ENCODE results near the gene IQSEC1.

IQSEC1 gene

DNA sequence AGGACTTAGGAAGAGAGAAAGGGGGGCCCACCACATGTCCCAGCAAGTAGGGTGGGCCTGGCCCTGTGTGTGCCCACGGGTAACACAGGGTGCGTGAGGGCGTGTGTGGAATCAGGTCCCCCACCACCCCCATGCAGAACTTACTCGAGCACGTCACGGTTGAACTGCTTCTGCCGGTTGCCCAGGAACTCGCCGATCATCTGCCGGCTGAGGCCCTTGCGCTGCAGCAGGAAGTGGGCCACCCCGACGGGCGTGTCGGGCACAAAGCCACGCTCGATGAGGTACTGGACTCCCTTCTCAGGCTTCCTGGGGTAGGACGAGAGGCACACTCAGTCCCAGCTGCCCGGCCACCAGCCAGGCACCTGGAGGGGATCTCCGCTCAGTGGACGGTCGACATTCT lies 148.8 kb downstream of the IQSEC1 start:
- no peak for FAIRE-seq

DNA sequence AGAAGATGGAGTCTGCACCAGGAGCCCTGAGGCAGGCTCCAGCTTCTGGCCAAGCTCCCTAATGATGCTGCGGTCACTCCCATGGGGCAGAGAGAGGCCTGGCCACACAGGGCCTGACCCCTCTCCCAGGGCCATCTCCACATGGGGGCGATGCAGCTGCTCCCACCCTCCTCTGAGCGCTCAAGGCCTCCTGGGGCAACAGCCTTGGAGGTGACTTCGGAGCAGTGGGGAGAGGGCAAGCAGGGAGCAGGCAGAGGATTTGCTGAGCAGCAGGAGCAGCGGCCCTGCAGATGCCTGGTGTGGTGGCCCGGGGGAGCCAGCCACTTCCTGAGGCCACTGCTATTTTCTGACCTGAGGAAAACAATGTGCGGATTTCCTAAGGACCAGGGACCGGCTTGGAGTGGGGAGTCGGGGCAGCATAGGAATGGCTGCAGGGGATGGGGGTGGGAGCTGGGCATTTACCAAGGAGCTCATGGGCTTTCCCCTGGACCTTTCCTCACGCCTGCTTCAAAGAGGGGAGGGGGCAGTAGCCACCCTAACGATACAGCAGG lies 150.3 kb downstream of the IQSEC1 start:
- FAIRE-seq = no peak

DNA sequence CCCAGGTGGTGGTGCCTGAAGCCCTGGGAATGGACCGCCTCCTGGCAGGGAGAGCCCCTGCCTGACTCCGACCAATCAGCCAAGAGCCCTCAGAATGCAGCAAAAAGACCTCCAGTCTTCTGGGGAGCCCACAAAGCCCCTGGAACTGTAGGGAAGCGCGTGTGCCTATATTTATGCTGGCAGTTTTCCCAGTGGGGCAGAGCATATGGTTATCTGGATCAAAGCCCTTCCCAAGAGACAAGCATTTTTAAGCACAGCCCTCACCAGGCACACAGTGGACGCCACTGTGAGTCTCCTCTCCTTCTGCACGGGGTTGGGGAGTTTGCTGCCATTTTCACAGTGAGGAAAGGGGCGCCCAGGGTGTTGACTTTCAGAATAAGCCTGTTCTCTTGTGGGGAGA lies 150.9 kb downstream of the IQSEC1 start:
- no peak for FAIRE-seq

DNA sequence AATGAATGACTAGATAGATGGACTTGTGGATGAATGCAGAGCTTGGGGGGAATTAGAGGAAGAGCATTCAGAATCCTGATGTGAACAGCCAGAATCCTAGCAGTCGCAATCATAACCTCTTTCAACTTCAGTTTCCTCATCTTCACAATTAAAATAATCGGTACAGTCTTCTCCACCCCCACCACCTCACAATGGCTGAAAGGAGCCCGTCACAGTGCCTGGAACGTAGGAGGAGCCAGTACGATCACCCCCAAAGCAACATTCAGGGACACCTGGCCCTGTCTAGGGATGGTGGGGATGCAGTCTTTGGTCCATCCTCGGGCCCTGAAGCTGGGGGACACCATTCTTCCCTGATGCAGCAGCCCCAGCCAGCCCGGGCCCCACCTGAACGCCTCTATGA lies 151.5 kb downstream of the IQSEC1 start:
- FAIRE-seq = no peak

DNA sequence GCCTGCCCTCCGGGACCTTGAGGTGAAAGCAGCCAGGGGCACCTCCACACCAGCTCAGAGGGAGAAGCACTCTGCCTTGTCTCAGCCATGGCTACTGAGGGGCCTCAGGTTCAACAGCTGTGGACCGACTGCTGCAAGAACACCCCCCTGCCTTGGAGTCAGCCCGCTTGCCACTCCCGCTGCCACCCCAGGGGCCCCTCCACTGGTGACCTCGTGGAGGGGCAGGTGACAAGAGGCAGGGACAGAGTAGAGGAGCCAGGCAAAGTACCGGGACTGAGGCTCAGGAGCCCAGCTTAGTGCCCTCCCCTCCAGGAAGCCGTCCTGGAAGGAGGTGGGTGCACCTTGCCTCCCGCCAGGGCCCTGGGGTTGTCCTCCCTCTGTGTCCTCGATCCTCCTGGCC lies 152.3 kb downstream of the IQSEC1 start:
- FAIRE-seq = no peak

DNA sequence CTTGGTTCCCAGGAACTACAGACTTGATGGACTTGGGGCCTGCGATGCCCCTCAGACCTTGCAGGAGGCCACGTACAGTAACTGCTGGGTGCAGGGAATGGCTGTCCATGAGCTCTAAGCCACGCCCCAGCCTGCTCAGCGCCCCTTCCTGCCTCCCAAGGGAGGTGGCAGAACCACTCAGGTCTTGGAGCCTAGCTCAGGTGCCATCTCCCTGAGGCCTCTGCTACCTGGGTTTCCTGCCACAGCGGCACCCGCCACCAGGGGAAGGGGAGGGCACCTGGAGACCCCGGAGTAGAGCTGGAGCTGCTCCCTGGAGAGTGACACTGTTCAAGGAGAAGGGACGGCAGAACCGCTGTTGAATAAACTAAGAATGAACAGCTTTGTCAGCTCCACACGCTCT lies 154.0 kb downstream of the IQSEC1 start:
- FAIRE-seq = no peak

DNA sequence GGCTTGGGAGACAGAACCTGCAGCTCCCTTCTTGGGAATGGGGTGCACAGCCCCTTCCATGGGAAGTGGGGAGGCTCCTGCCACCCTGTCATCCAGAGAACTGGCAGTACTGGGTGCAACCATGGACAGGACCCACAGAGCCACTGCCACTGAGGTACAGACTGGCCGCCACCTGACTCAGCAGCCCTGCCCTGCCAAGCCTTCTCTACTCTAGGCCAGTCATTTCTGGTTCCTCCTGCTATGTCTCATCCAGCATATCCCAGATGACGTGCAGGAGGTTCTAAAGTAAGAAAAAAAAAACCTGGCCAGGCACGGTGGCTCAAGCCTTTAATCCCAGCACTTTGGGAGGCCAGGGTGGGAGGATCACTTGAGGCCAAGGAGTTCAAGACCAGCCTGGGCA lies 155.0 kb downstream of the IQSEC1 start:
- FAIRE-seq = no peak

DNA sequence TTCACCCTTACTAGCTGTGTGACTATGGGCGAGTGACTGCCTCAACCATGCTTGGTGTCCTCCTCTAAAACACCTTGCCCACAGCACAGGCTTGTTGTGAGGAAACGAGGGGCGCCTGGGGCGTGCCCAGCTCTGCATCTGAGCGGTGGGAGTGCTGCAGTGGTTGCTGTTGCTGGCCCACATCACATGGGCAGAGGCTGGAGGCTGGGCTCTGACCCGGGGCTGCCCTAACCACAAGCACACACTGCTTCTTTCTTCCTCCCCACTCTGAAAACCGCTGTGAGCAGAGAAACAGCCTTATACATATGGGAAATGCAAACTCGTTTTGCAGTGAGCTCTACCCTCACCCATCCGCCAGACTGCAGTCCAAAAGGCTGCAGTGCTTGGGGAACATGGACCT lies 157.1 kb downstream of the IQSEC1 start:
- no peak for FAIRE-seq

DNA sequence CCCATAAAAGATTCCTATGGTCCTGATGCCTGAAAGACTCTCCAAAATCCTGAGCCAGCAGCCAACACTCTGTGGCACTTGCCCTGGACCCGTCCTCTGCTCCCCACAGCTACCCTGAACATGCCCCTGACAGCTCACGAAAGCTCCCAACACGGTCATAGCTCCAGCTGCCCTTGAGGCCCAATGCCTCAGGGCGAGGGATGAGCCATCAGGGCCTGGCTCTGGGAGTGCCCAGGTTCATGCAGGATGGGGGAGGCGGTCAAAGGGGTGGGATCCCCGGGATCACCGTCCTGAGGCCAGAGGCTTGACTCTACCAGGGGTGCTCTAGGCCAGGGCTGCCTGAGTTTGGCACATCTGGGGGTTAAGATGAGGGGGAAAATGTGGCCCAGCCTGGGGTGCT lies 159.1 kb downstream of the IQSEC1 start:
- FAIRE-seq = no peak

DNA sequence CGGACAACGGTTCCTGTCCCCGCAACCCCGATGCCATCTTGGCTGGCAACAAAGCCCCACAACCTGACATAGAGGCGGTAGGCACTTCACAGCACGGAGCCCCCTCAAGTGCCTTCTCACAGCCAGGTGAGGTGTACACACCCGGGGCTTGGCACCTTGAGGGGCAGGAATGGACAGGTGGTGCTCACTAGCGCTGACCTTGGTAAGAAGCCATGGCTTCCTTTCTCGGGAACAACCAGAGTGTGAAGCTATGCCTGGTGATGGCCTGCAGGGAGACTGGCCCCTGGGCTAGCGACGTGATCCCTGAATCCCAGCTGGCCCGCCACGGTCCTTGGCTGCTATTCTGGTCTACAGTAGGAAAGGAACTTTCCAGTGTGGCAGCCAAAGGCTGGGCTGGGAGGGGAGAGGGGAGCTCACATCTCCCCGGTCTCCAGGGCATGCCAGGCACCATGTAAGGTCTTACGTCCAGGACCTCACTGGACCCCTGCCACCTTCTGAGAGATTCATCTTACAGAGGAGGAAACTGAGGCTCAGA lies 161.3 kb downstream of the IQSEC1 start:
- FAIRE-seq = no peak

DNA sequence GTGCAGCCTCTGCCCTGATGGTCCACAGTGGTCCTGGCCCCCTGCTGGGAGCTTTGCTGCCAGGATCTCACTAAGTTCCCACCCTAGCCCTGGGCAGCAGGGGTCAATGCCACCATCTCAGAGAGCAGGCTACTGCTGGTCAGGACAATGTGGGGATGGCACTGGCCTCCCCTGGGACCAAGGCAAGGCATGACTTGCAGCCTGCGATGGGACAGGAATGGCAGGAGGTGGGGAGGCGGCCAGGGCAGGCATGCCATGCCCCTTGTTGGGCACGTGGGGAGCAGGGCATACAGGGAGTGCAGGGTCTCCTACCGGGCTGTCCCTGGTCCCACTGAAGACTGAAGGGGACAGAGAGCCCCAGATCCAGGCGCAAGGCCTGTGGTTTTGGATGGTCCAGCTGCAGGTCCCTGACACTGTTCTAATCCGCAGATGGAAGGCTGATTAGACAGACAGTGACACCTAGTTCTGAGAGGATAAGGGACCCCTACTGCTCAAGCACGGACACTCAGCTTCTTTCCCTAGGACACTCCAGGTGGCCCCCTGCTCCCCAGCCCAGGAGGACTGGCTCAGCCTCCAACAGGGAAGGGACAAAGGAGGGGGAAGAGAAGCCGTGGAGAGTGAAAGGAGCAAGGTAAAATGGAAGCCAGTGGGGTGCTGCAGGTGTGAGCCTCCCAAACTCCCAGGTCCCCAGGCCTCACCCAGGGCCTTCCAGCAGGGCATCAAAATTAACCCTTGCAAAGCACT lies 162.7 kb downstream of the IQSEC1 start:
- no peak for FAIRE-seq

DNA sequence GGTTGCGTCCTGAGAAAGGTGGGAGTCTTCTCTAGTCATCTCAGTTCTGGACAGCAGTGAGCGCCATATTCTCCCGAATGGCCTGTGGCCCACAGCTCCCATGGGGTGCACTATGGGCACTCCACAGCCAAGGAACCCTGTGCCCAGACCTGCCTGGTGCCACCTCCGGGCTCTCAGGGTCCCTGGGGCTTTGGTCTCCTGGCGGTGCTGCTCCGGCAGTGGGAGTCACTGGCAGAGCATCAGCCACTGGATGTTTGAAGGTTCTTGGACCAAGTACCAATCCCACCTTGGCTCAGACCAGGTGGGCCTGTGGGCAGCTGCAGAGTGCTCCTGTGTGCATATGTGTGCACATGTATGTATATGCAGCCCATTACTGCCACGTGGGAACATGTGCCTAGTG lies 163.5 kb downstream of the IQSEC1 start:
- FAIRE-seq = no peak

DNA sequence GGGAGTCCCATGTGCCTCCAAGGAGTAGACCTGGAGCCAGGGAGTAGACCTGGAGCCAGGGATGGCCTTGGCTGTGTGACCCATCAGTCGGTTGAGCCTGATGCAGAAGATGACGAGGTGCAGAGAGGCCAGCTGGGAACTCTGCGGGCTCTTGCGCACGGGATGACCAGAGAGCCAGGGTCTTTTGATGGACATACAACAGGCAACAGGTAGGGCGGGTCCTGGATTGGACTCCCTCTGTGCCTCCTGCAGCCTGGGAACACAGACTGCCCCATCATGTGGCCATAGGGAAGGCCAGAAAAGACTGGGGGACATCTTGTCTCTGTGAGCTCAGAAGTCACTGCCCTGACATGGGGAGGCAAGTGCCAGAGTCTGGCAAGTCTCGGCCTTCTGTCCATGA lies 164.4 kb downstream of the IQSEC1 start:
- no peak for FAIRE-seq

DNA sequence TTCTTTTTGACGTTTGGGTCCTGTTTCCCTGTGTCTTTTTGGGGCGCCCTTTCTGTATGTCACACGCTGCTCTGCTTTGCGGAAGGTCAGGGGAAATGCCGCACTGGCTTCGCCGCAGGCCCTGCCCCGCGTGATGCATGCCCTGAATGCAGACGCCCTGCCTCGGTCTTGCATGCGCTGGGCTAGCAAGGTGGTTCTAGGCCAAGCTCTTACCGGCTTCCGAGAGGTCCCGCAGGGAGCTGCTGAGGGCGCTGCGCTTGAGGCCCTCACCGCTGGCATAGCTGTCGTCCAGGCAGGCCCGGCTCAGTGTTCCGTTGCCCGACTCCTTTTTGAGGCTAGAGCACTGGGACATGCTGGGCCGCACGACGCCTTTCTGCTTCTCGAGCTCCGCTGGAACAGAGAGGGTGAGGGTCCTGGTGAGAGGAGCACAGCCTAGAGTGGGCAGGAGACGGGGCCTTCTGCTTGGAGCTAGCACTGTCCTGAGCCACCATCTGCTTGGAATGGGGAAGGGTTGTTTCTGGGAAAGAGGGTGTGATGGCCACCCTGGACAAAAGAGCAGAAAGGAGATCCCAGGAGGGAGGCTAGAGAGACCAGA lies 165.0 kb downstream of the IQSEC1 start:
- no peak for FAIRE-seq

DNA sequence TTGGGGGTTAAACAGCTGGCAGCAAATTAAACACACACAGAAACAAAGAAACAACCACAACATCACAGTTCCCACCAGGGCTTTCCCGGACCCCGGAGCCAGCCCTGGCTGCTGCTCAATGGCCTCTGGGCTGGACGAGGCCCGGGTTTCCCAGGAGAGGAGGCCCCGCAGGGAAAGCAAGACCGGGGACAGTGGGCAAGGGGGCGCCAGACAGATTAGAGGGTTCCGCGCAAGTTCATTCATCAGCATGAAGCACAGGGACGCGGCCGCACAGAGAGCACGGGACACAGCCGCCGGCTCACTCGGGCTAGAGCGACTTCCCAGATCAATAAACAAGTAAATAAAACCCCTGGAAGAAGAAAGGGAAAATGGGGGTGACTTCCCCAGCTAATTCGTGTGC lies 165.5 kb downstream of the IQSEC1 start:
- FAIRE-seq = no peak

DNA sequence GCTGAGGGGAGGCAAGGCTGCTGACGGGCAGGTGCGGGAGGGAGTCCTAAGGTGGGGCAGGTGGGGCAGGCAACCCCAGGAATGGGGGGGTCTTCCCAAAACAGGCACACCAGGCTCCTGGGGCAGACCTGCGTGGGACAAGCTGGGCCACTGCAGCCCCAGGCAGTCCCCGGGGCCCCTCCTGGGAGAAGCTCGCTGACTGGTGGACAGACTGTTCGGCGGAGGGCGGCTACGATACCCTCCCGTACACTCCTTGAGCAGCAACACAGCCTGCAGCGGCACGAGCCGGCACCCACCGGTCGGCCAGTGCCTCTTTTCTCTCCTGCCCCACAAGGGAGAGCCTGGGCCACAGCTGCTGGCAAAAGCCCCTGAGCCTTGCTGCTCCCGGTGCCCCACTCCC lies 165.9 kb downstream of the IQSEC1 start:
- FAIRE-seq = no peak

DNA sequence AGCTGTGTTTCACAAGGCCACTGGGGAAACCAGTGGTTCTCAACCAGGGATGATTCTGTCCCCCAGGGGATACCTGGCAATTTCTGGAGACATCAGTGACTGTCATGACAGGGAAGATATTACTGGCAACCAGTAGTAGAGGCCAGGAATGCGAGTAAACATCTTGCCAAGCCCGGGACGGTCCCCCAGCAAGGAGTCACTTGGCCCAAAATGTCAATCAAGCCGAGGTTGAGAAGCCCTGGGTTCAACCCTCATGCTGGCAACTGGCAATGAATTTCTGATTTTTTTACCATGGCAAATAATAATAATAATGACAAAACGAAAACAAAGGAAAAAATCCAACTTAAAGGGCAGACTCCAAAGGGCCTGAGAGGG lies 166.3 kb downstream of the IQSEC1 start:
- no peak for FAIRE-seq

DNA sequence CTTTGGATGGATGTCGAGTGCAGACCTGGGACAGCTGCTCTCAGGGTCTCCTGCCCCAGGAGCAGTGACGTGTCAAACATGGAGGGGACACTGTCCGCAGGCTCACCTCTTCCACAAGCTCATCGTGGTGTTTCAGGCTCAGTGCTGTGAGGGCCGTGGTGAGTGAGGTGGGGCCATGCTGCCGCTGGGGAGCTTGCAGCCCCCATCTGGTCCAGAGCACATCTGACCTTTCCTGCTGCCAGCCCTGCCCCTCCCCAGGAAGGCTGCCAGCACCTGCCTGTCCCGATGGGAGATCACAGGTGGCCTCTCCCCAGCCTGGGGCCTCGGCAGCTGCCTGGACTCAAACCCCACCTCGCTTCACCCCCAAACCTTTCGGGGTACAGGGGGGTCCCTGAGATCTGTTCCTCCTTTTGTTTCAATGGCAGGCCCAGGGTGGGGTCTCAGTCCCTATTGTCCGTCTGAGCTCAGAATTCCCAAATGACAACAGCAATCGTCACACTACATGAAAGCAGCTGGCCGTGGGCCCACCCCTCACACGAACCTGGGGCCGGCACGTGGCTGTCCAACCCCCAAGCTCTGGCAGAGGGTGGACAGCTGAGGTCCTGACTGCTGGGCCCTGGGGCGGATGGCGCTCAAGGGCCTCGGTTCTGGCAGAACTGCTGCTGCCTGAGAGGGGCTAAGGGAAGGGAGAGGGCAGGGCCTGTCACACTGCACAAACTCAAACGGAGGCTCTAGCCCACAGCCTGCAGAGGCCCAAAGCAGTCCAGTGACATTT lies 166.9 kb downstream of the IQSEC1 start:
- no peak for FAIRE-seq

DNA sequence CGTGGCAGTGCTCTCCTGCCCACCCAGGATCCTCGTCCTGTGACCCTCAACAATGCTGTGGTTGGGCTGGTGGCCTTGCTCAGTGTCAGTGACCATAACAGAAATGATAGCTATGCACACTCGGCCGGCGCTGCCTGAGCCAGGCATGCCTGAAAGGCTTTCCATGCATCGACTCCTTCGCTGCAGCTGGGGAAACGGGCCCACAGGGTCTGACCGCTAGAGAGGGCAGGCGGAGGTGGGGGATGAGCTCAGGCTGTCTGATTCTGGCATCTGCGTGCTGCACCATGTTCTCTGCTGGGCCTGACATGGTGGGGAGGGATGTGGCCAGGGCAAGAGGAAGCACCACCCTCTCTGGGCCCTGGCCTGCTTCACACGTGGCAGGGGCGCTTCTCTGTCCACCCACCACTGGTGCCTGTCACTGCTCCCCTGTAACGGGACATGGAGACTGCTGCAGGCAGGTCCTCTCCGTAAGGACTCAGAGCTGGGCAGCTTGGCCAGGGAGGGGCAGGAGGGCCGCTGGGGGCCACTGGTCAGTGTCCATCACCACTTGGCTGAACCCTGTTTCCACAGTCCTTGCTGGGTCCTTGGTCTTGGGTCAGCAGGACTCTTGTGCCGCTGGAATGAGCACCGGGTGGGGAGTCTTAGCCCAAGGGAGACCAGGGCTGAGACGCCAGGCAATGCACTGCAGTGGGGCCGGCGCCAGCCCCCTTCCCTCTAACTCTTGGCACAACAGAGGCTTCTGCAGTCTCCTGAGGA lies 167.7 kb downstream of the IQSEC1 start:
- no peak for FAIRE-seq

DNA sequence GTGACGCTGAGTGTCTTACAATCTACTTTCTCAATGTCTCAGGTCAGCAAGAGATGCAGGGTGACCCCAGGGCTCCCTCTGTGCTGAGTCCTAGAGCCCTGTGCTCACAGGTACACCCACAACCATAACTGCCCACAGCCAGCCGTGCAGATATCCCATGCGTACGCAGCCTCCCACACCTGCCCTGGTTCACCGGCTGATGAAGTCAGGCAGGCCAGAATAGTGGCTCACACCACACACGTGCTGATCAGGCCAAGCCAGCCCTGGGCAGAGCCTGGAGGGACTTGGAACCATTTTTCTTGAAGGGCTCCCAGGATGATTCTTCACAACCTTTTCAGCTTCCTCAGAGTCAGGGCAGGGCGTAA lies 168.3 kb downstream of the IQSEC1 start:
- FAIRE-seq = no peak

DNA sequence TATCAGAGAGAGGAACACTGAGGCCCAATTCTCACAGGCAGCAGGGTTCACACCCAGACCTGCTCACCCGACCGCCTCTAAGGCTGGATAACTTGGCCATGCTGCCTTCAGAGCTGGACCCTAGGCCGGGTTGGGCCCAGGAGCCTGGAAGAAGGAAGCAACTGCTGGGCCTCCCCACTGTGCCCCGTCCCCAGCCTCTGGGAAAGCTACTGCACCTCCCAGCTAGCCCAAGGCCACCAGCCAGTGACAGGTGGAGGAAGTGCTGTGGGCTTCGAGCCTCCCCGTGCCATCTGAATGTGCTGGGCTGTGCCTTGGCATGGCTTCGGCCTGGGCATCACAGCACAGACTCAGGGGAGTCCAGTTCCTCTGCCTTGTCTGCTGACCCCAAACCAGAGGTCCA lies 169.3 kb downstream of the IQSEC1 start:
- FAIRE-seq = no peak

DNA sequence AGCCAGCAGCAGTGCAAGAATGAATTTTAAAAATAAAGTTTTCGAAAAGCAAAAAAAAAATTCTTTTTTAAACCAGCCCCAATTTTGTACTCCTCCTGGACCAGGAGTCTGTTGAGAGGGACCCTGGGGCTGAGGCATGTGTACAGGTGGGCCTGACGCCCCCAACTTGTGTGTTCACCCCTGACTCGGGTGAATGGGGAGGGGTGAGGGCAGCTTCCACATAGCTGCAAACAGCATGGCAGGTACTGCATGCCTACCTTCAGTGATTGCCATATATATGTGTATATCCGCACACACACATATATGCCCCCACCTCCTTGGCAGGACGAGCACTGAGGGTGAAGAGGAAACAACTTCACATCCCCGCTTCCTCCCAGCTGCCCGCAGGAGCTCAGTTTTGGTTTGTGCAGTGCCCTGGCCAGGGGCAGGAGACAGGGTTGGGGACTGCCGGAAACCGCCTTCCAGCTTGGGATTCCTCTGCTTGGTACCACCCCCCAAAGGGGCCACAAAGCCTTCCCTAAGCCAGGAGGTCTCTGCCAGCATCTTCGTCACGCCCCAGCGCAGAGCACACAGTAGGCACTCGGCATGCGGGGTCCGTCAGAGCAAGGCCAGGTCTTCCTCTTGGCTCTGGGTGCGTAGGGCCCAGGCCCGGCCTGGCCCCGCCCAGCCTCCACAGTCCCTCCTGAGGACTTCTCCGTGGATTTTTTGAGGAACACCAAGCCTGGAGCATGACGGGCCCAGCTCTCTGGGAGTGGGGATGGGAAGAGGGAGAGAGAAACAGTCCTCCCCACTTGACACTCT lies 170.0 kb downstream of the IQSEC1 start:
- no peak for FAIRE-seq

Data from colon (tissue), 2 donors.